Type B pancreatic cell (in vitro differentiated cells): Measurements from ENCODE around the gene HSDL2. TPM values are rescaled to one million over a fixed set of nuclear protein-coding genes. Genes with fewer than 3 reads are reported as not detected.

Experiments
- DNase-seq: peaks from one replicate; pipeline ENCODE4 v3.0.0; 2021; ENCODE audit warnings: mixed read lengths; ENCODE audit not compliant: unreplicated experiment; ENCODE audit errors: extremely low spot score
- H3K27ac Mint-ChIP-seq: 2 replicates; pipeline ENCODE4 v1.8.0; 2021; ENCODE audit warnings: mild to moderate bottlenecking, mixed read lengths
- H3K27me3 Mint-ChIP-seq: 2 replicates; pipeline ENCODE4 v1.8.0; 2021; ENCODE audit warnings: mixed read lengths
- H3K36me3 Mint-ChIP-seq: 2 replicates; pipeline ENCODE4 v1.8.0; 2021; ENCODE audit warnings: mixed read lengths
- H3K4me1 Mint-ChIP-seq: one replicate; pipeline ENCODE4 v1.8.0; 2021; ENCODE audit warnings: mixed read lengths; ENCODE audit not compliant: unreplicated experiment
- H3K4me3 Mint-ChIP-seq: 2 replicates; pipeline ENCODE4 v1.8.0; 2021; ENCODE audit warnings: mild to moderate bottlenecking, mixed read lengths
- H3K9me3 Mint-ChIP-seq: 2 replicates; pipeline ENCODE4 v1.8.0; 2021; ENCODE audit warnings: mixed read lengths
- CTCF ChIP-seq: fragments of 200-600 bp; sonication (generic); conservative IDR thresholded peaks from 2 replicates; pipeline ENCODE4 v1.5.0; 2021; ENCODE audit warnings: antibody characterized with exemption, mild to moderate bottlenecking
- total RNA-seq: library from RNA; stranded (reverse); gene quantifications from 2 replicates; pipeline ENCODE4 v1.2.1, GENCODE V29; 2021; ENCODE audit warnings: low replicate concordance

The HSDL2 gene
- total RNA-seq, 1 donor from 2014 or later, result 37.5 TPM

- Mint-ChIP-seq H3K36me3 (peaks cover 5% of the 10 kb centered on the region), H3K27me3 (no peaks in the 10 kb centered on the region), H3K27ac (peak overlapping the region; percentile 95), H3K4me3 (peak overlapping the region; percentile 99), H3K4me1 (peaks cover 34% of the 10 kb centered on the region), H3K9me3 (no peaks in the 10 kb centered on the region)
- TF ChIP-seq CTCF, result no peak
- no peak for DNase-seq
Measured at GRCh38 chr9:112485574-112485973, 105.7 kb downstream of the HSDL2 start.

GRCh38 chr9:112486221-112487007, 106.5 kb downstream of the HSDL2 start, which contains the start of gene KIAA1958:
Gene KIAA1958, plus strand, starts transcription at chr9:112486827. Its CDS starts 87,254 bp downstream, at chr9:112574081.
- Mint-ChIP-seq H3K27me3 (no peaks in the 10 kb centered on the region), H3K4me1 (peaks cover 37% of the 10 kb centered on the region), H3K36me3 (peaks cover 6% of the 10 kb centered on the region), H3K4me3 (peak within 1 kb of the TSS; percentile 99), H3K27ac (peak within 1 kb of the TSS; percentile 95), H3K9me3 (no peaks in the 10 kb centered on the region)
- DNase-seq, result peak; percentile 81
- no peak for TF ChIP-seq CTCF

GRCh38 chr9:112487008-112487798, 107.3 kb downstream of the HSDL2 start:
- H3K4me3 Mint-ChIP-seq, result peak overlapping the region; percentile 99
- DNase-seq, result peak; percentile 76
- H3K36me3 Mint-ChIP-seq, result peaks cover 9% of the 10 kb centered on the region
- H3K9me3 Mint-ChIP-seq, result peaks cover 2% of the 10 kb centered on the region
- H3K27me3 Mint-ChIP-seq, result no peaks in the 10 kb centered on the region
- H3K4me1 Mint-ChIP-seq, result peaks cover 37% of the 10 kb centered on the region
- peak overlapping the region; percentile 91 for H3K27ac Mint-ChIP-seq
- no peak for TF ChIP-seq CTCF

- peak overlapping the region; percentile 99 for H3K4me3 Mint-ChIP-seq
- H3K27ac Mint-ChIP-seq, result peak overlapping the region; percentile 91
- H3K4me1 Mint-ChIP-seq, result peaks cover 37% of the 10 kb centered on the region
- no peak for TF ChIP-seq CTCF
- H3K9me3 Mint-ChIP-seq, result peaks cover 5% of the 10 kb centered on the region
- H3K27me3 Mint-ChIP-seq, result no peaks in the 10 kb centered on the region
- DNase-seq, result no peak
- H3K36me3 Mint-ChIP-seq, result peaks cover 13% of the 10 kb centered on the region
Measured at GRCh38 chr9:112487799-112488340, 108.0 kb downstream of the HSDL2 start.

GRCh38 chr9:112489039-112489546, 109.2 kb downstream of the HSDL2 start:
- Mint-ChIP-seq H3K27me3 (no peaks in the 10 kb centered on the region), H3K9me3 (peaks cover 11% of the 10 kb centered on the region), H3K36me3 (peaks cover 25% of the 10 kb centered on the region), H3K27ac (peak overlapping the region; percentile 40), H3K4me3 (peak overlapping the region; percentile 83), H3K4me1 (peaks cover 37% of the 10 kb centered on the region)
- no peak for TF ChIP-seq CTCF
- no peak for DNase-seq
